ENCODE results near the gene ATP5F1E.
"Not testable (repeated sequence)": the region's sequence is repeated elsewhere in the genome, so short reads cannot be mapped to it uniquely, and the experiment has no call there.

ATP5F1E gene

DNA sequence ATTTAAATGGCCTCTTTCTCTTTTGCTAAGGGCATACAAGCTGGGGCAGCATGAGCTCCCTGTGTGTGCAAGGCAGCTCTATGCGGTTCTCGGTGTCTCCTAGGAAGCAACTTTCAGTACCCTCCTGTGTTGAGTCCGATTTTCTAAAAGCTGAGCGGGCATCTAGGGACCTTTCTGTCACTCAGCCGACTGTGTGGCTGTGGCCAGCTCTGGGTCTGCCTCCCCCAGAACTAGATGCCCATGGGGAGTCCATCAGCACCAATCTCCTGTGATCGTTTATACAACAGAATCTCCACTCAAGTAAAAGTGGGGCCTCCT lies 43.6 kb downstream of the ATP5F1E start:
- DNase-seq (ENCODE audit: low spot score) = no peak

DNA sequence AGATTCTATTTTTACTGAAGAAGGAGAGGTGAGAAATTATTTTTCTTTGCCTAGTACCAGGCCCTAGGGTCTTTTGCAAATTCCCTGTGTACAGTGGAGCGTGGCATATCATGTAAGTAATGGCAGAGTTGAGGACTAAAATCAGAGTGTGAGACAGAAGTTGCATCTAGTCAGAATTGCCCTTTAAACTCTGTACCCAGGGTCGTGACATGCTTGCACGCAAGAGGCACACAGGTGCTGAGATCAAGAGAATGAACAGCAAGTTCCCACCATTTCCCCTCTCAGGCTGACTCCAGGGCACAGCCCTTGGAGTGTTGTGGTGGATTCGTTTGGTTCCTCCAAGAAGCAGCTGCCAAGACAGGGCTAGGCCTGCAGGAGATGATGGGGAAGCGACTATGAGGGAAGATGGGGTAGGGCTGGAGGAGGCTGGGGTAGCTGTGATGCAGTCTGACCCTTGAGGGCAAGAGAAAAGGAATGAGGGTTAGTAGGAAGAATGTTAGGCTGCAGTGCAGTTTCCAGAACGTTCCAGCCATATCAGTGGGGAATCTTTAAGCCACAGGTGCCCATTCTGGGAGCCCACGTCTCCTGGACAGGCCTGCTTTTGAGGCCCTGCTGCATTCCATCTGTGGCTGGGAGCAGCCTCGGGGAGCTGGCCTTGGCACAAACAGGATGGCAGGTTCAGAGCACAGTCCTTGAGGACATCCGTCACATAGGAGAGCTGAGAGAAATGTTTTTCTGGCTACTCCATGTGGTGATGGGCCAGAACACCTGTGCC lies 44.2 kb downstream of the ATP5F1E start:
- no peak for DNase-seq (ENCODE audit: low spot score)

DNA sequence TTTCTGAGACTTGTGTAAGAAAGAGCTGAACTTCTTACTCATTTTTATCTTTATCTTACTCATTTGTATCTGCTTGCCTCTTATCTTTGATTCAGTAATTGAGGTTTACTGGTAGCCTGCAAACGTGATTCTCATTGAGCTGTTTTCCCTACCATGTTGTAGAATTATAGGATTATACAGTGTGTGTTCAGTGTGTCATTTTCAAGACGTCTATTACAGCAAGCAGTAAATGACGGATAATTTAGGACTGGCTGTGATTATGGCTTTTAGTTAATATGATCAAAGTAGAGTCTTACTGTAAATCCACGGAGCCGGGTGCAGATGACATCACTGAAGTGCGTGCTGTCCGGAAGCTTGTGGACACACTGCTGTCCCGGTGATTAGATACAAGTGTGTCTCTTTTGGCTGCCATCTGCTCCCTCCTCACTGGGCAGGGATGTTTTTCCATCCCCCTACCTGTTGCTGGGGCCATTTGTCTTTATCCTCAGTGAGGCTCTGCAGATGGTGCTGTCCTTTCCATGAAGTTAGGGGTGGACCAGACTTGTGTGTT lies 45.1 kb downstream of the ATP5F1E start:
- no peak for DNase-seq (ENCODE audit: low spot score)

DNA sequence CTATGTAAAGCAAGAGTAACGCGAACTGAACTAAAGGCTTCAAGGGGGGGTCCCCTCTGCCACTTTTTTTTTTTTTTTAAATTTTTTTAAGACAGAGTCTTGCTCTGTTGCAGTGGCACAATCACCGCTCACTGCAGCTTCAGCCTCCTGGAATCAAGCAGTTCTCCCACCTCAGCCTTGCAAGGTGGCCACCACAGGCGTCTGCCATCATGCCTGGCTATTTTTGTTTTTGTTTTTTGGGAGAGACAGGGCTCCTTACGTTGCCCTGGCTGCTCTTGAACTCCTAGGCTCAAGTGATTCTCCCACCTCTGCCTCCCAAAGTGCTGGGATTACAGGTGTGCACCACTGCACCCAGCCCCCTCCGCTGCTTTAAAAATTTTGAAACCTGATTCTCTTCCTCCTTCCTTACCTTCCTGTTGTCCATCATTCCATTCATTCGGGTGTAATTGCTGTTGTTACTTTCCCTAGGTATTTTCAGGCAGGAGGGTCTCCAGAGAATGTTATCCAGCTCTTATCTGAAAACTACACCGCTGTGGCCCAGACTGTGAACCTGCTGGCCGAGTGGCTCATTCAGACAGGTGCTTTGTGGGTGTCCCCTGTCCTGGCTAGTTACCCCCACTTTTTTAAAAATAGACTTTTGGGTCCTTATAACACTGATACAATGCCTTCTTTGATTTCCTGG lies 45.7 kb downstream of the ATP5F1E start:
- DNase-seq (ENCODE audit: low spot score) = no peak

DNA sequence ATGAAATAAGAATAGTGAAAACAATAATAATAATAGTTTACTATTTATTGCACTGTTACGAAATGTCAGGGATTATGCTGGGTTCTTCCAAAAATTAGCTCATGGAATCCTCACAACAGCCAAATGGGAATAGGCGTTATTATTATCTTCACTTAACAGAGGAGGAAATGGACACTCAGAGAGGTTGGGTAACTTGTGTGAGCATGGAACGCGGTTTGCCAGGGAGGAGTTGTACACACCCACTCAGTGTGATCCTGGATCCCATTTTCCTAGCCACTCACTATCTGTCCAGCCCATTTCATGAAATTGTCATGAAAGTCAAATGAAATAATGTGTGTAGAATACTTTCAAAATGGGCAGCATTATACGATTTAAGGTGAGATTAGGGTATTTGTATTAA lies 46.5 kb downstream of the ATP5F1E start:
- no peak for DNase-seq (ENCODE audit: low spot score)

DNA sequence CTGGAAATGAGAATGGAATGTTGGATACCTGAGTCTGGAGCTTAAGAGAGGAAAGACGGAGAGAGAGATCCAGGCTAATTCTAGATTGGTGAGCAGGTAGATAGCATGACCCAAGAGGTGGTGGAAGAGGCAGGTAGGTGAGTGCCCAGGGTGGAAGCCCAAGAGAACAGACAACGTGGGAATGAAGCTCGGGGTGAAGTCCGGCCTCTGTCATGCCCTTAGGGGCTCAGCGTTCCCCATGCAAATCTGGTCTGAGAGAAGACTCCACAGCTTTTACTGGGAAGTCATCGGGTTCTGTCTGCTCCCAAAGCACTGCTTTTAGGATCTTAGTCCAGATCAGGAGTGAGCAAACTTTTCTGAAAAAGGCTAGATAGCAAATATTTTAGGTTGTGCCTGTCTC lies 47.4 kb downstream of the ATP5F1E start:
- DNase-seq (ENCODE audit: low spot score) = no peak

DNA sequence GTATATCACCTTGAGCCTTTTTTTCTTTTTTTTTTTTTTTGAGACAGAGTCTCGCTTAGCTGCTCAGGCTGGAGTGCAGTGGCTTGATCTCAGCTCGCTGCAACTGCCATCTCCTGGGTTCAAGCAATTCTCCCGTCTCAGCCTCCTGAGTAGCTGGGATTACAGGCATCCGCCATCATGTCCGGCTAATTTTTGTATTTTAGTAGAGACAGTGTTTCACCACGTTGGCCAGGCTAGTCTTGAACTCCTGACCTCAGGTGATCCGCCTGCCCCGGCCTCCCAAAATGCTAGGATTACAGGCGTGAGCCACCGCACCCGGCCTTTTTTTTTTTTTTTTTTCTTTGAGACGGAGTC lies 49.0 kb downstream of the ATP5F1E start:
- not testable (repeated sequence) for DNase-seq (ENCODE audit: low spot score)

DNA sequence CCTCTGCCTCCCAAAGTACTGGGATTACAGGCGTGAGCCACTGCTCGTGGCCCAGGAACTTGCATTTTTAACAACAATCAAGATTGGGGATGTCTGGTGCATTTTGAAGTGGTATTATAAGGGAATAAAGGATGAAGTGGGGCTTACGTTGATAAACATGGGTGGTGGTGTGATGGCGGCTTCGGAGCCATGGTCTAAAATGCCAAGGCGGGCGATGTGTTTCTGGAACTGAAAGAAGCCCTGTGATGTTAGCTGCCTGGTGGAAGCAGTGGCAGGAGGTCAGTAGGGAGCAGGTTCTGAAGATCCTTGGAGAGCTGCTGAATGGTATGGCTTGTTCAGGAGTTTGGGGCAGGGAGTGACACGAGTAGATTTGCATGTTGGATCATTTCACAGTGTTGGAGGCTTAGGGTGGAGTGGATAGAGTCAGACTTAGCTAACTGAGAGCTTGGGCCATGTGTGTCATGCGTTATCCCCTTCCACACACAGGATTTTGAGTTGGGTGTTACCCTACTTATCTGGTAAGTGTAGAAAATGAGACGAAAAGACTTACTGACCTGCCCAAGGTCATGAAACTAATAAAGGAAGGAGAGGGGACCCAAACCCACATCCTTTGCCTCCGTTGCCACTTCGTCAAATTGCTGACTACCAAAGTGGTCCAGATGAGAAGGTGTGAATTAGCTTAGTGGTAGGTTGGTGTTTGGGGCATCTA lies 49.6 kb downstream of the ATP5F1E start:
- no peak for DNase-seq (ENCODE audit: low spot score)

DNA sequence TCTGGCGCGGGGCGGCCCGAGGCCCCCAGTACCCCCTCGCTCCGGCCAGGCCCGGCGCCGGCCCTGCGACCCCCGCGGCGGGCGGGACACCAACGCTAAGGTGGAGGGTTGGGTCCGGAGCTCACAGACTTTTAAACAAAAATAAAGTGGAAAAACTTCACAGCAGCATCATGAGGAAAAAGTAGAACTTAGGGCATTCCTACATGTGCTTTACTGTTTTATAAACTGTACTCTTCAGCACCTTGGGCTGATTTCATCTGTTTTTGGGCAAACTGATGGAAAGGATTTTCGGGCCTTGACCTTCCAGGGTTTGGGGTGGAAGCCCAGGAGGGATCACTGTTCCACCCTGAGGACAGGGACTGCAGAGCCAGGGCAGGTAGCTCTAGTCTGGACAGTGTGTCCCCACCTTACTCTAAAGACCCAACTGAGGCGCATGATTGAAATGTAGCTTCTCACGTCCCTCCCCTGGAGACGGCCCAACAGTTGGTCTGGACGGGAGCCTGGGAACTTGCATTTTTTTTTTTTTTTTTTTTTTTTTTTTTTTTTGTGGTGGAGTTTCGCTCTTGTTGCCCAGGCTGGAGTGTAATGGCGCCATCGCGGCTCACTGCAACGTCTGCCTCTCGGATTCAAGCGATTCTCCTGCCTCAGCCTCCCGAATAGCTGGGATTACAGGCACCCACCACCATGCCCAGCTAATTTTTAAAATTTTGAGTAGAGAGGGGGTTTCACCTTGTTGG lies 50.3 kb downstream of the ATP5F1E start:
- DNase-seq (ENCODE audit: low spot score) = no peak

DNA sequence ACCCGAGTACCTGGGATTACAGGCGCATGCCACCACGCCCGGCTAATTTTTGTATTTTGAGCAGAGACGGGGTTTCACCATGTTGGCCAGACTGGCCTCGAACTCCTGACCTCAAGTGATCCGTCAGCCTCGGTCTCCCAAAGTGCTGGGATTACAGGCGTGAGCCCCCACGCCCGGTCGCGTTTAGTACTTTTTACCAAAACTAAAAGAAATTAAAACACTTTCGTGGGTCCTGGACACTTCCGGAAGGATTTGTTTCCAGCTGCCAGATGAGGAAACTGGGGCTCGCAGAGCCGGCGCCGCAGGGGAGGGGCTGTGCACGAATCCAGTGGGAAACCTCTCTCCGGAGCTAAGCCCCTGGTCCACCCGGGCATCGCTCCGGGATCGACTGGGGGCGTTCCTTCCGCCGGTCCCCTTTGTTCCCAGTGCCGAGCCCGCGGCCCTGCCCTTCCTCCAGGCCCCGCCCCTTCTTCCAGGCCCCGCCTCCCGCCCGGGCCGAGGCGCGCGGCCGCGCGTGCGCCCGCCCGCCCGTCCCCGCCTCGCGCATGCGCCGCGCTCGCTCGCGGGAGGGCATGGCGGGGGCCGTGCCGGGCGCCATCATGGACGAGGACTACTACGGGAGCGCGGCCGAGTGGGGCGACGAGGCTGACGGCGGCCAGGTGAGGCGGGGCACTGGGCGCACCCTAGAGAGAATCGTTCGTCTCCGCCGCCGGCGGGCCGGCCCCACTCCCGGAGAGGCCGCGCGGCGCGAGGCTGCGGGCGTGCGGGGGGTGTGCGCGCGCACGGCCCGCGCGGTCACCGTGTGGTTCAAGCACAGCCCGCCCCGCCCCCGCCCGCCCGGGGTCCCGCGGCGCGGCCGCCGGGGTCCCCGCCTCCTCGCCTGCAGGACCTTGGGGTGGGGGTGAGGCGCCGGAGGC lies 51.2 kb downstream of the ATP5F1E start, which contains the start of gene NELFCD:
Gene NELFCD, plus strand, starts transcription at position 546 of the 917 bp plus-strand sequence. Its CDS starts 54 bp downstream, at position 600.
- peak; percentile 68 for DNase-seq (ENCODE audit: low spot score)

DNA sequence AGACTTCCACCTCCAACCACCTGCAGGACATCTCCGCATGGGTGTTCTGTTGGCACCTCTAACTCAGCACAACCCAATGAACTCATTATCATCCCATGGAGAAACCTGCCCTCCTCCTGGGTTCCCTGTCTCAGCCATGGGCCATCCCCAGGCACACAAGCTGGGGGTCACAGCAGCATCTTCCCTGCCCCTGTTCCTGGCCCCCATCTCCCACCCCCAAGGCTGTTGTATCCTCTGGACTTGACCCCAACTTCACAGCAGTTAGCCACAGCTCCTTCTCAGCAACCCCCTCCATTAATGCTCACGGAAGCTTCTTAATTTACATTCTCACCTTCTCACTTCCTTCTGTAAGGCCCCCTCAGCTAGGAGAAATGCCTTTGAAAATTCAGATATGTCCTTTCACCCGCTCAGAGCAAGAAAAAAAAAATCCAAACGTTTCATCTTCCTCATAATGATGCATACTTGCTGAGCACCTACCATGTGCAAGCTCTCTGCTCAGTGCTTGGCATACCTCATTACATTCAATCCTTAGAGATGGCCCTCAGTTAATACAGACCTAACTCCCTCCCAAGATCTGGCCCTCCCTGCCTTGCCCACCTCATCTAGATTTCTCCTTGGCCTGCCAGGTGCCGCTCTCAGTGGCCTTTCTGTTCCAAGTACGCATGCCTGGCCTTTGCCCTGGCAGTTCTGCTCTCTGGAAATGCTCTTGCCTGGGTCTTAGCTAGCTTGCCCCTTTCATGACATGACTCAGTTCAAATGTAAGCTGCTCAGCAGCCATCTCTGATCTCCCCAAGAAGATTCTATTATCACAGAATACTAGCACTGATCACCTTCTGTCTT lies 53.6 kb downstream of the ATP5F1E start:
- no peak for DNase-seq (ENCODE audit: low spot score)

DNA sequence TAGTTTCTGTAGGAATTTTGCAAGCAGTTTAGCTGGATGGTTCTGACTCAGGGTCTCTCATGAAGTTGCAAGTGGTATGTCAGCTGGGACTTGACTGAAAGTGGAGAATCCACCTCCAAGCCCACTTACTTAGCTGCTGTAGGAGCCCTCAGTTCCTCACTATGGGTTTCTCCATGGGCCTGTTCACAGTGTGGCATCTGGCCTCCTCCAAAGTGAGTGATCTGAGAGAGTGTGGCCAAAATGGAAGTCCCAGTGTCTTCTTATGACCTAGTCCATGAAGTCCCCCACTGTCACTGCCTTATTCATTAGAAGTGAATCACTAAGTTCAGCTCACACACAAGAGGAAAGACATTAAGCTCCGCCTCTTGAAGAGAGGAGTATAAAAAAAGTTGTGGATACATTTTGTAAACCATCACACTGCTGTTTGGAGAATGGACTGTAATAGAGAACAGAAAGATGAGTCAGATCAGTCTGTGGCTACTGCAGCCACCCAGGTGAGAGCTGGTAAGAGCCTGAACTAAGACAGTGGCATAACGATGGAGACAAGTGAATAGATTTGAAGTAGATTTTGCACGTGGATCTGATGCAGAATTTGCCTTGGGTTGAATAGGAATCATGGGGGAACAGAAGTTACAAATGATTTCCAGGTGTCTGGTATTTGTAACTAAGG lies 55.9 kb downstream of the ATP5F1E start:
- DNase-seq (ENCODE audit: low spot score) = no peak
